SK-N-SH (cell line): ENCODE data around the gene COX4I2.

Source experiments
- CTCF ChIP-seq: fragments of 200-600 bp; sonication (generic); IDR thresholded peaks from 2 replicates; pipeline ENCODE4 v1.6.1; 2017; ENCODE audit warnings: antibody characterized with exemption, mild to moderate bottlenecking, moderate library complexity
- ELF1 ChIP-seq: IDR thresholded peaks from 2 replicates; pipeline ENCODE4 v1.4.0; 2012
- EZH2phosphoT487 ChIP-seq: fragments of 200-600 bp; sonication (generic); IDR thresholded peaks from 2 replicates; pipeline ENCODE4 v1.6.1; 2017; ENCODE audit warnings: low read depth, mixed run types, mild to moderate bottlenecking, antibody characterized with exemption, moderate library complexity, borderline replicate concordance
- JUND ChIP-seq: IDR thresholded peaks from 2 replicates; pipeline ENCODE4 v1.4.0; 2012

- TF ChIP-seq ELF1 (no peak), EZH2phosphoT487 (no peak), CTCF (no peak), JUND (peak; percentile 27; the same call in 1 of the 2 replicates)
These were observed 32.4 kb upstream of the COX4I2 start, which contains the start of gene ID1 for GRCh38 chr20:31605031-31605901.
